ENCODE data around the gene TFPI2. TPM values are rescaled to one million over a fixed set of nuclear protein-coding genes. Genes with fewer than 3 reads are reported as not detected.
"Not testable (repeated sequence)": the region's sequence is repeated elsewhere in the genome, so short reads cannot be mapped to it uniquely, and the experiment has no call there.

The TFPI2 gene
- total RNA-seq, 1 donor from 2014 or later: 3.2 TPM

- Mint-ChIP-seq H3K4me3 (ENCODE audit: unreplicated experiment) (no peak overlapping the region), H3K9me3 (ENCODE audit: unreplicated experiment) (no peaks in the 10 kb centered on the region), H3K4me1 (ENCODE audit: low read depth, unreplicated experiment) (peaks cover 2% of the 10 kb centered on the region), H3K27me3 (ENCODE audit: unreplicated experiment) (no peaks in the 10 kb centered on the region), H3K27ac (ENCODE audit: unreplicated experiment) (no peak overlapping the region), H3K36me3 (ENCODE audit: unreplicated experiment) (no peaks in the 10 kb centered on the region)
- DNase-seq: no peak
- TF ChIP-seq, protein P1, sequence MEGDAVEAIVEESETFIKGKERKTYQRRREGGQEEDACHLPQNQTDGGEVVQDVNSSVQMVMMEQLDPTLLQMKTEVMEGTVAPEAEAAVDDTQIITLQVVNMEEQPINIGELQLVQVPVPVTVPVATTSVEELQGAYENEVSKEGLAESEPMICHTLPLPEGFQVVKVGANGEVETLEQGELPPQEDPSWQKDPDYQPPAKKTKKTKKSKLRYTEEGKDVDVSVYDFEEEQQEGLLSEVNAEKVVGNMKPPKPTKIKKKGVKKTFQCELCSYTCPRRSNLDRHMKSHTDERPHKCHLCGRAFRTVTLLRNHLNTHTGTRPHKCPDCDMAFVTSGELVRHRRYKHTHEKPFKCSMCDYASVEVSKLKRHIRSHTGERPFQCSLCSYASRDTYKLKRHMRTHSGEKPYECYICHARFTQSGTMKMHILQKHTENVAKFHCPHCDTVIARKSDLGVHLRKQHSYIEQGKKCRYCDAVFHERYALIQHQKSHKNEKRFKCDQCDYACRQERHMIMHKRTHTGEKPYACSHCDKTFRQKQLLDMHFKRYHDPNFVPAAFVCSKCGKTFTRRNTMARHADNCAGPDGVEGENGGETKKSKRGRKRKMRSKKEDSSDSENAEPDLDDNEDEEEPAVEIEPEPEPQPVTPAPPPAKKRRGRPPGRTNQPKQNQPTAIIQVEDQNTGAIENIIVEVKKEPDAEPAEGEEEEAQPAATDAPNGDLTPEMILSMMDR (IDR thresholded peaks at IDR 0.05; ENCODE audit: partially characterized antibody, unreplicated experiment): no peak
Measured at GRCh38 chr7:93914581-93915066, 24.1 kb upstream of the TFPI2 start.

DNA sequence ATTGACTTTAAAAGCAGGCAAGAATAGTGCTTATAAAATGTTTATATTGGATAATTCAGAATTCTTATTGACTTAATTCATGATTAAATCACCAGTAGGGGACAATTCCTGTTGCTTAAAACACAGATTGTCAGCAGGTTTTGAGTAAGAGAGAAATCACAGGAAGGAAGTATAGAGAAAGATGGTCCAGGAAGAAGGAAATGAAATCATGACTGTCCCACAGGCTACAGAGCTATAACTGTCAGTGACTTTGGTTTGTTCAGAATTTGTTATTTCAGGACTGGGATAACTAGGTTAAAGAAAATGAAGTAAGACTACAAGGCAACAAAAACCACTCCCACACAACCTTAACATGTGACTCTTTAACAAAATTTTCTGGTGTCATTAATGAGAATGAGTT, 22.6 kb upstream of the TFPI2 start:
- DNase-seq: no peak
- Mint-ChIP-seq H3K27ac (ENCODE audit: unreplicated experiment) (no peak overlapping the region), H3K9me3 (ENCODE audit: unreplicated experiment) (no peaks in the 10 kb centered on the region), H3K4me1 (ENCODE audit: low read depth, unreplicated experiment) (peaks cover 2% of the 10 kb centered on the region), H3K36me3 (ENCODE audit: unreplicated experiment) (no peaks in the 10 kb centered on the region), H3K4me3 (ENCODE audit: unreplicated experiment) (no peak overlapping the region), H3K27me3 (ENCODE audit: unreplicated experiment) (no peaks in the 10 kb centered on the region)
- TF ChIP-seq, protein P1 (IDR thresholded peaks at IDR 0.05; ENCODE audit: partially characterized antibody, unreplicated experiment): no peak

- H3K4me3 Mint-ChIP-seq (ENCODE audit: unreplicated experiment); DNase-seq; H3K36me3 Mint-ChIP-seq (ENCODE audit: unreplicated experiment); H3K4me1 Mint-ChIP-seq (ENCODE audit: low read depth, unreplicated experiment); H3K9me3 Mint-ChIP-seq (ENCODE audit: unreplicated experiment); H3K27ac Mint-ChIP-seq (ENCODE audit: unreplicated experiment); H3K27me3 Mint-ChIP-seq (ENCODE audit: unreplicated experiment): not testable (repeated sequence)
Measured at GRCh38 chr7:93911661-93912060, 21.1 kb upstream of the TFPI2 start.

DNA sequence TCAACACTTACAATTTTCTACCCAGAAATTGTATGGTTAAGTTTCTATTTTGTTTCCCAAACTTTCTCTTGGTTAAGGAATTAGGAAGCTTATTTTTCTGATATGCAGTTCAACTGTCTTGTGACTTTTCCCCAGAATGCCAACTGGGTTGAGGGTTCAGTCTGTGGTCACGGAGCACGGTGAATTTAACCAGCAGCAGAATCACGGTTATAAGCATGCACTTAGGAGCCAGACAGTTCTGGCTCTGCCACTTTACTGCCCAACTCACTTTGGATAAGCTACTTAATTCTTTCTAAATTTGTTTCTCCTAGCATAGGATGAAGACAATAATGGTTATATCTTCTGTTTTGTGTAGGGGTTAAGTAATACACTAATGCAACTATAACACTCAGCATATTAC, 20.7 kb upstream of the TFPI2 start:
- H3K36me3 Mint-ChIP-seq (ENCODE audit: unreplicated experiment); H3K27me3 Mint-ChIP-seq (ENCODE audit: unreplicated experiment); H3K4me3 Mint-ChIP-seq (ENCODE audit: unreplicated experiment); H3K4me1 Mint-ChIP-seq (ENCODE audit: low read depth, unreplicated experiment); H3K9me3 Mint-ChIP-seq (ENCODE audit: unreplicated experiment); H3K27ac Mint-ChIP-seq (ENCODE audit: unreplicated experiment); DNase-seq: not testable (repeated sequence)

GRCh38 chr7:93910076-93910994, 19.8 kb upstream of the TFPI2 start:
- Mint-ChIP-seq H3K27me3 (ENCODE audit: unreplicated experiment) (no peaks in the 10 kb centered on the region), H3K4me1 (ENCODE audit: low read depth, unreplicated experiment) (peaks cover 2% of the 10 kb centered on the region), H3K9me3 (ENCODE audit: unreplicated experiment) (no peaks in the 10 kb centered on the region), H3K4me3 (ENCODE audit: unreplicated experiment) (no peak overlapping the region), H3K27ac (ENCODE audit: unreplicated experiment) (no peak overlapping the region), H3K36me3 (ENCODE audit: unreplicated experiment) (no peaks in the 10 kb centered on the region)
- TF ChIP-seq, protein P1 (IDR thresholded peaks at IDR 0.05; ENCODE audit: partially characterized antibody, unreplicated experiment): no peak
- no peak for DNase-seq

DNA sequence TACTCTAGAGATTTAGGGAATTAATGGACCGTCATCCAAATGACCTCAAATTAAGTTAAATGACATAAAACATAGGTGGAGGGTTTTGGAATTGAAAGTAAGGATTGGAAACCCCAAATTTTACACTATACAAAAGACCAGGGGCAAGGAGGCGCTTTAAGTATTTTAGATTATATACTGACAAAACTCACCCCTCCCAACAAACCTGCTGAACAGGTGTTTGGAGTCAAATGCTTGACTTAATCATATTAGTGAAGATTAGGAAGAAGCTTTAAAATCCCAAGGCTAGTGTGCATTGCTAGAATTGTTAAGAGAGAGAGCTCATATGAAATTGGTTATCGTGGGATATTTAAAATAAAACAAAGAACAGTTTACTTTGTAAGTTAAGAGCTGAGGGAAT, 15.7 kb upstream of the TFPI2 start, which contains the start of gene GNGT1:
GNGT1 (plus strand) TSS at position 301 of the 400 bp plus-strand sequence. CDS start 180 bp downstream, outside the sequence.
- Mint-ChIP-seq H3K4me1 (ENCODE audit: low read depth, unreplicated experiment) (peaks cover 2% of the 10 kb centered on the region), H3K27me3 (ENCODE audit: unreplicated experiment) (no peaks in the 10 kb centered on the region), H3K36me3 (ENCODE audit: unreplicated experiment) (no peaks in the 10 kb centered on the region), H3K9me3 (ENCODE audit: unreplicated experiment) (no peaks in the 10 kb centered on the region), H3K27ac (ENCODE audit: unreplicated experiment) (no peak within 1 kb of the TSS), H3K4me3 (ENCODE audit: unreplicated experiment) (no peak within 1 kb of the TSS)
- no peak for DNase-seq
- TF ChIP-seq, protein P1 (IDR thresholded peaks at IDR 0.05; ENCODE audit: partially characterized antibody, unreplicated experiment): no peak

All from glutamatergic neuron (in vitro differentiated cells).